Measurements from ENCODE around the gene SHISA5.
A peak's percentile ranks its signal among the peaks of the same experiment; 100 is the strongest.

SHISA5 gene

GRCh38 chr3:48435774-48436476 is 68.0 kb downstream of the SHISA5 start:
- peak; percentile 93 for DNase-seq (ENCODE audit: low read depth)
- no peak overlapping the region for H3K4me3 ChIP-seq (ENCODE audit: low read depth, low read length)
- peak; percentile 100 for TF ChIP-seq CTCF (conservative IDR thresholded peaks at IDR 0.05; ENCODE audit: low read depth, low read length)

- H3K4me3 ChIP-seq (ENCODE audit: low read depth, low read length) = no peak overlapping the region
- no peak for DNase-seq (ENCODE audit: low read depth)
- no peak for TF ChIP-seq CTCF (conservative IDR thresholded peaks at IDR 0.05; ENCODE audit: low read depth, low read length)
Measured at GRCh38 chr3:48435223-48435595, 68.8 kb downstream of the SHISA5 start.

GRCh38 chr3:48434591-48435222 is 69.3 kb downstream of the SHISA5 start:
- no peak for TF ChIP-seq CTCF (conservative IDR thresholded peaks at IDR 0.05; ENCODE audit: low read depth, low read length)
- no peak for DNase-seq (ENCODE audit: low read depth)
- no peak overlapping the region for H3K4me3 ChIP-seq (ENCODE audit: low read depth, low read length)

- peak; percentile 21 for DNase-seq (ENCODE audit: low read depth)
- H3K4me3 ChIP-seq (ENCODE audit: low read depth, low read length) = no peak overlapping the region
- no peak for TF ChIP-seq CTCF (conservative IDR thresholded peaks at IDR 0.05; ENCODE audit: low read depth, low read length)
Measured at GRCh38 chr3:48433472-48434118, 70.4 kb downstream of the SHISA5 start.

- H3K4me3 ChIP-seq (ENCODE audit: low read depth, low read length) = no peak overlapping the region
- DNase-seq (ENCODE audit: low read depth) = peak; percentile 23
- peak; percentile 33 for TF ChIP-seq CTCF (conservative IDR thresholded peaks at IDR 0.05; ENCODE audit: low read depth, low read length)
Measured at GRCh38 chr3:48432411-48433371, 71.3 kb downstream of the SHISA5 start.

- no peak for TF ChIP-seq CTCF (conservative IDR thresholded peaks at IDR 0.05; ENCODE audit: low read depth, low read length)
- DNase-seq (ENCODE audit: low read depth) = no peak
- no peak overlapping the region for H3K4me3 ChIP-seq (ENCODE audit: low read depth, low read length)
Measured at GRCh38 chr3:48431224-48432029, 72.5 kb downstream of the SHISA5 start.
